ENCODE measurements around the gene NEK2. TPM values are rescaled to one million over a fixed set of nuclear protein-coding genes. Genes with fewer than 3 reads are reported as not detected.
"Not testable (repeated sequence)": the region's sequence is repeated elsewhere in the genome, so short reads cannot be mapped to it uniquely, and the experiment has no call there.

NEK2 gene
- total RNA-seq, 1 donor from 2014 or later: 93.3 TPM

- Mint-ChIP-seq H3K36me3 (no peaks in the 10 kb centered on the region), H3K27ac (no peak overlapping the region), H3K4me3 (no peak overlapping the region), H3K9me3 (peaks cover 3% of the 10 kb centered on the region), H3K4me1 (peaks cover 7% of the 10 kb centered on the region), H3K27me3 (ENCODE audit: insufficient read depth, low read depth) (peaks cover 13% of the 10 kb centered on the region)
- Histone ChIP-seq H3K79me2 (ENCODE audit: low read depth) (no peaks in the 10 kb centered on the region), H3K9me3 (ENCODE audit: low read depth) (no peaks in the 10 kb centered on the region), H3K4me1 (no peaks in the 10 kb centered on the region), H3K27ac (no peak overlapping the region), H3F3A (ENCODE audit: low read depth) (no peaks in the 10 kb centered on the region), H3K4me3 (peak overlapping the region; percentile 43), H4K20me1 (ENCODE audit: low read depth) (no peaks in the 10 kb centered on the region), H3K4me2 (peak overlapping the region; percentile 77), H3K27me3 (peaks cover 29% of the 10 kb centered on the region), H2AFZ (replicated peaks) (peak overlapping the region; percentile 53), H3K9ac (no peak overlapping the region), H3K36me3 (no peaks in the 10 kb centered on the region)
- peak; percentile 84 for DNase-seq (ENCODE audit: low spot score)
- TF ChIP-seq, protein P1, sequence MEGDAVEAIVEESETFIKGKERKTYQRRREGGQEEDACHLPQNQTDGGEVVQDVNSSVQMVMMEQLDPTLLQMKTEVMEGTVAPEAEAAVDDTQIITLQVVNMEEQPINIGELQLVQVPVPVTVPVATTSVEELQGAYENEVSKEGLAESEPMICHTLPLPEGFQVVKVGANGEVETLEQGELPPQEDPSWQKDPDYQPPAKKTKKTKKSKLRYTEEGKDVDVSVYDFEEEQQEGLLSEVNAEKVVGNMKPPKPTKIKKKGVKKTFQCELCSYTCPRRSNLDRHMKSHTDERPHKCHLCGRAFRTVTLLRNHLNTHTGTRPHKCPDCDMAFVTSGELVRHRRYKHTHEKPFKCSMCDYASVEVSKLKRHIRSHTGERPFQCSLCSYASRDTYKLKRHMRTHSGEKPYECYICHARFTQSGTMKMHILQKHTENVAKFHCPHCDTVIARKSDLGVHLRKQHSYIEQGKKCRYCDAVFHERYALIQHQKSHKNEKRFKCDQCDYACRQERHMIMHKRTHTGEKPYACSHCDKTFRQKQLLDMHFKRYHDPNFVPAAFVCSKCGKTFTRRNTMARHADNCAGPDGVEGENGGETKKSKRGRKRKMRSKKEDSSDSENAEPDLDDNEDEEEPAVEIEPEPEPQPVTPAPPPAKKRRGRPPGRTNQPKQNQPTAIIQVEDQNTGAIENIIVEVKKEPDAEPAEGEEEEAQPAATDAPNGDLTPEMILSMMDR (IDR thresholded peaks at IDR 0.05): peak; percentile 96
- TF ChIP-seq EZH2 (IDR thresholded peaks at IDR 0.05) (no peak), EZH2phosphoT487 (IDR thresholded peaks at IDR 0.05) (no peak)
Measured at GRCh38 chr1:211698161-211699026, 23.0 kb upstream of the NEK2 start.

DNA sequence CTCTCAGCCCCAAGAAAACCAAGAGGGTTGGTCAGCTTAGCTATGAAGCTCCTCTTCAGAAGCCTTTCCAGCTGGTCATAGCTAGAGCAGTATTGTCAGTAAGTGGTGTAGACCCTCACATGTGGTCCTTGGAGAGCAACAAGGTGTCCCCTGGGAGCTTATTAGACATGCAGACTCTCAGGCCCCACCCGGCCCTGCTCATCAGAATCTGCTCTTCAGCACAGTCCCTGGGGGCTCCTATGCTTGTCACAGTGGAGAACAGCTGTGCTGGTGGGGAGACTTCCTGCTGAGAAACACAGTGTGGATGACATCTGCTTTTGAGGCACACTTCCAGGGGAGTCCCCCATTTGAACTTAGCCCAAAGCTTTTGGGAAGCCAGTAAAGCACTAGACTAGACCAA lies 21.9 kb upstream of the NEK2 start:
- Histone ChIP-seq H3F3A (ENCODE audit: low read depth) (no peaks in the 10 kb centered on the region), H3K27ac (no peak overlapping the region), H3K79me2 (ENCODE audit: low read depth) (no peaks in the 10 kb centered on the region), H3K4me2 (no peak overlapping the region), H3K9me3 (ENCODE audit: low read depth) (no peaks in the 10 kb centered on the region), H3K4me1 (no peaks in the 10 kb centered on the region), H3K27me3 (peaks cover 29% of the 10 kb centered on the region), H3K4me3 (no peak overlapping the region), H3K9ac (no peak overlapping the region), H4K20me1 (ENCODE audit: low read depth) (no peaks in the 10 kb centered on the region), H2AFZ (replicated peaks) (no peak overlapping the region), H3K36me3 (no peaks in the 10 kb centered on the region)
- TF ChIP-seq EZH2phosphoT487 (IDR thresholded peaks at IDR 0.05): no peak
- TF ChIP-seq EZH2 (IDR thresholded peaks at IDR 0.05): no peak
- TF ChIP-seq, protein P1 (IDR thresholded peaks at IDR 0.05): no peak
- Mint-ChIP-seq H3K27ac (no peak overlapping the region), H3K36me3 (no peaks in the 10 kb centered on the region), H3K27me3 (ENCODE audit: insufficient read depth, low read depth) (peaks cover 13% of the 10 kb centered on the region), H3K4me1 (peaks cover 5% of the 10 kb centered on the region), H3K4me3 (no peak overlapping the region), H3K9me3 (peaks cover 3% of the 10 kb centered on the region)
- no peak for DNase-seq (ENCODE audit: low spot score)

GRCh38 chr1:211695135-211695816 lies 19.9 kb upstream of the NEK2 start:
- Histone ChIP-seq H3K27ac (no peak overlapping the region), H3F3A (ENCODE audit: low read depth) (no peaks in the 10 kb centered on the region), H4K20me1 (ENCODE audit: low read depth) (no peaks in the 10 kb centered on the region), H3K79me2 (ENCODE audit: low read depth) (no peaks in the 10 kb centered on the region), H3K36me3 (no peaks in the 10 kb centered on the region), H3K4me1 (no peaks in the 10 kb centered on the region), H3K9ac (no peak overlapping the region), H3K4me3 (no peak overlapping the region), H3K27me3 (peaks cover 18% of the 10 kb centered on the region), H3K4me2 (no peak overlapping the region), H3K9me3 (ENCODE audit: low read depth) (no peaks in the 10 kb centered on the region), H2AFZ (replicated peaks) (no peak overlapping the region)
- H3K4me3 Mint-ChIP-seq: no peak overlapping the region
- H3K27ac Mint-ChIP-seq: no peak overlapping the region
- H3K9me3 Mint-ChIP-seq: peaks cover 3% of the 10 kb centered on the region
- peaks cover 10% of the 10 kb centered on the region for H3K27me3 Mint-ChIP-seq (ENCODE audit: insufficient read depth, low read depth)
- H3K4me1 Mint-ChIP-seq: peaks cover 5% of the 10 kb centered on the region
- no peaks in the 10 kb centered on the region for H3K36me3 Mint-ChIP-seq
- DNase-seq (ENCODE audit: low spot score): peak; percentile 11
- TF ChIP-seq EZH2phosphoT487 (IDR thresholded peaks at IDR 0.05) (no peak), EZH2 (IDR thresholded peaks at IDR 0.05) (no peak)
- TF ChIP-seq, protein P1 (IDR thresholded peaks at IDR 0.05): no peak

DNA sequence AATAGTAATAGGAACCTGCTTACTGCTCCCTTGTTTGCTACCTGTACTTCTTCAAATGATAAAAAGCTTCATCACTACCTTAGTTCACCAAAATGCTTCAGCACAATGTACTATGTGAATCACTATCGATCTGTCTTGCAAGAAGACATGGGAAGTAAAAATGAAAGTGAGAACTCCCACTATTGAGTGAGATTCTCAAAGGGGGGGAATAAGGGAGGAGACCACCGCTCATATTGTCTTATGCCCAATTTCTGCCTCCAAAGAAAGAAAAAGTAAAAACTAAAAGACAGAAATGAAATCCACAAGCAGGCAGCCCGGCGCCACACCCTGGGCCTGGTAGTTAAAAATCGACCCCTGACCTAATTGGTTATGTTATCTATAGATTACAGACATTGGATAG lies 18.5 kb upstream of the NEK2 start:
- not testable (repeated sequence) for H3K79me2 ChIP-seq (ENCODE audit: low read depth); H3K4me3 Mint-ChIP-seq; H3K9me3 ChIP-seq (ENCODE audit: low read depth); H3K4me1 ChIP-seq; H3K9me3 Mint-ChIP-seq; H3K9ac ChIP-seq; H3K27ac Mint-ChIP-seq; H3K27me3 ChIP-seq; H3K36me3 ChIP-seq; H3K4me3 ChIP-seq; H3F3A ChIP-seq (ENCODE audit: low read depth); H3K4me2 ChIP-seq; H2AFZ ChIP-seq (replicated peaks); H3K36me3 Mint-ChIP-seq; H3K4me1 Mint-ChIP-seq; H3K27ac ChIP-seq; H4K20me1 ChIP-seq (ENCODE audit: low read depth); DNase-seq (ENCODE audit: low spot score); H3K27me3 Mint-ChIP-seq (ENCODE audit: insufficient read depth, low read depth)
